Keratinocyte (primary cell): ENCODE results near the gene SRCIN1.

Experiments
- CTCF ChIP-seq, 3 experiments: IDR thresholded peaks in 1 of 3; conservative IDR thresholded peaks in 1 of 3; optimal IDR thresholded peaks in 1 of 3; 2 replicates in 2 of 3; 3 replicates in 1 of 3; pipeline versions ENCODE3 to v1.5.1; 2011; ENCODE audit warnings: low read length in 3 of 3, mild to moderate bottlenecking in 3 of 3, moderate library complexity in 2 of 3, control low read depth in 1 of 3, inconsistent platforms in 1 of 3; ENCODE audit not compliant: insufficient read depth in 2 of 3; ENCODE audit errors: extremely low read depth in 1 of 3
- EZH2 ChIP-seq: IDR thresholded peaks from one replicate; pipeline ENCODE4 v1.6.1; 2012; ENCODE audit warnings: inconsistent platforms, mild to moderate bottlenecking, low read length, moderate library complexity

DNA sequence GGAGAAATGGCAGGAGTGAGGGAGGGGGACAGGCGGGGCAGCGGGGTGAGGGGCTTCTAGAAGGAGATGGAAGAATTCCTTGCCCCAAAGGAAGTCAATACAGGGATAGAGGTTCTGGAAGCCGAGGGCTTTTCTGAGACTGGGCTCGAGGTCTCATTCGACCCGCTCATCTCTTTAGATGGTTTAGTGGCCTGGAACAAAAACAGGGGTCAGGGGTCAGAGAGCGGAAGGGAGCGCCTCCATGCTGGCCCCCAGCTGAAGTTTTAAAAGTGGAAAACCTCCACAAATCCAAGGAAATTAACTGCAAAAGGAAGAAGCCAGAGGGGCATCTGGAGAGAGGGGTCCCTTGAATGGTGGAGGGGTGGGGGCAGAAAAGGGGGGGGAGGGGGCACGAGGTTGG is 72.5 kb downstream of the SRCIN1 start:
- TF ChIP-seq CTCF (optimal IDR thresholded peaks at IDR 0.05 in 1 of 3, IDR thresholded peaks at IDR 0.05 in 1 of 3, conservative IDR thresholded peaks at IDR 0.05 in 1 of 3; ENCODE audit: extremely low read depth in 1 of 3, insufficient read depth in 2 of 3, low read length in 3 of 3), result no peak
- no peak for TF ChIP-seq EZH2
